Gastroesophageal sphincter (tissue), 4 donors: ENCODE measurements around the gene ARFIP2. TPM values are rescaled to one million over a fixed set of nuclear protein-coding genes. Genes with fewer than 3 reads are reported as not detected.

Source experiments
- ATAC-seq: fragments of 150-250 bp; one replicate; pipeline ENCODE4 v1.9.1; 2016; ENCODE audit warnings: mild to moderate bottlenecking, moderate library complexity
- H3K27ac ChIP-seq, 4 donors: fragments of 200-600 bp; sonication (generic) in 3 of 4; 1 replicate in 3 of 4; 2 replicates in 1 of 4; pipeline ENCODE4 v1.5.1; 2016 to 2019
- H3K27me3 ChIP-seq: fragments of 200-600 bp; sonication (generic); one replicate; pipeline ENCODE4 v1.5.1; 2019
- H3K36me3 ChIP-seq, 2 donors: fragments of 200-600 bp; sonication (generic); one replicate each; pipeline ENCODE4 v1.5.1; 2019; ENCODE audit warnings: control low read depth in 1 of 2
- H3K4me1 ChIP-seq, 3 donors: fragments of 200-600 bp; sonication (generic); 1 replicate in 2 of 3; 2 replicates in 1 of 3; pipeline ENCODE4 v1.5.1; 2016 to 2019; ENCODE audit warnings: control low read depth in 2 of 3
- H3K4me3 ChIP-seq, 2 donors: fragments of 200-600 bp; sonication (generic); one replicate each; pipeline ENCODE4 v1.5.1; 2019; ENCODE audit warnings: mild to moderate bottlenecking in 1 of 2, moderate library complexity in 1 of 2
- H3K9me3 ChIP-seq, 3 donors: fragments of 200-600 bp; sonication (generic); one replicate each; pipeline ENCODE4 v1.5.1; 2017 to 2019; ENCODE audit warnings: control low read depth in 2 of 3
- EP300 ChIP-seq: sonication (generic); formaldehyde crosslinking; IDR thresholded peaks from one replicate; pipeline ENCODE4 v1.6.1; 2017; ENCODE audit warnings: antibody characterized with exemption, mild to moderate bottlenecking
- POLR2A ChIP-seq, 2 donors: fragments of 450-650 bp; IDR thresholded peaks; one replicate each; pipeline ENCODE4 v1.6.1; 2017; ENCODE audit warnings: antibody characterized with exemption in 2 of 2, mild to moderate bottlenecking in 2 of 2, moderate library complexity in 1 of 2
- POLR2AphosphoS5 ChIP-seq: sonication (generic); formaldehyde crosslinking; IDR thresholded peaks from one replicate; pipeline ENCODE4 v1.6.1; 2017; ENCODE audit warnings: antibody characterized with exemption
- WGBS, 2 donors: methylation state at CpG; one replicate each; pipeline ENCODE4 v1.1.5; 2018; ENCODE audit warnings: low coverage in 1 of 2; 5-methylcytosine and 5-hydroxymethylcytosine counted together
- total RNA-seq, 4 donors: library from RNA; depleted of rRNA; stranded (reverse); fragments of >200 nt; gene quantifications; one replicate each; pipeline ENCODE4 v1.1.0, GENCODE V29; 2016
- TF ChIP-seq, protein P1 (sequence below), 4 experiments: fragments of 200-600 bp in 2 of 4; fragments of 450-650 bp in 2 of 4; sonication (generic) in 1 of 4; IDR thresholded peaks; one replicate each; pipeline ENCODE4 v1.5.1; 2017 to 2019; ENCODE audit warnings: antibody characterized with exemption in 4 of 4, mild to moderate bottlenecking in 2 of 4, moderate library complexity in 2 of 4

Gene ARFIP2
- total RNA-seq, 4 donors from 2014 or later: 35.7 to 55.1 (median 51.2) TPM

DNA sequence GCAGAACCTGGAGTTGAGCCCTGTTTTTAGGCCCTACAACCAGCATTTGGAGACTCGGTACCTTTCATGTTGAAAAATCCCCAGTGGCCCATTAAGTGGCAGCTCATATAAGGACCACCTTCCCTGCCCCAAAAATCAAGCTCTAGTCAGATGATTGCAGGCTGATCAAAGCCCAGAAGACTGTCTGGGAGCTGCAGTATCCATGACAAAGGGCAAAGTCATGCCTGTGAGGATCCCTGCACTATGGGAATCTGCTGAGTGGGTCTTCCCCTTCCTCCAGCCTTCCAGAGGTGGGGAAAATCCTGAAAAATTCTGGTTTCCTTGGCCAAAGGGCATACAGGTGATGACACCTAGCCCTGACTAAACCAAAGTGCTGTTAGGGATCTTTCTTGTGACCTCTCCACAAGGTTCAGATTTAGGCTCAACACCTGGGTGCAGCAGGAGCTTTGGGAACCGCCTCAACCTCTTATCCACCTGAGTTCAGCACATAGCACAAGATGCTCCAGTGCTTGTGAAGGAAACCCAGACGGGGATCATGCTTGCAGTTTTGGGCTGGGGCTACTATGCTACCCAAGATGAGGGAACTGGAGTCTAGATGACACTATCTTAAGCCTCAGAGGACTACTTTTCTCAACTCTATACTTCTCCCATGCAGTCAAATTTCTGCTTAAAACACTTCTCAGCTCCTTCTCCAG, 6.2 kb downstream of the ARFIP2 start:
- H3K4me3 ChIP-seq: no peak overlapping the region
- 47 to 83% methylated on average over 1 to 2 of the region's 3 CpGs for WGBS, 2 donors

DNA sequence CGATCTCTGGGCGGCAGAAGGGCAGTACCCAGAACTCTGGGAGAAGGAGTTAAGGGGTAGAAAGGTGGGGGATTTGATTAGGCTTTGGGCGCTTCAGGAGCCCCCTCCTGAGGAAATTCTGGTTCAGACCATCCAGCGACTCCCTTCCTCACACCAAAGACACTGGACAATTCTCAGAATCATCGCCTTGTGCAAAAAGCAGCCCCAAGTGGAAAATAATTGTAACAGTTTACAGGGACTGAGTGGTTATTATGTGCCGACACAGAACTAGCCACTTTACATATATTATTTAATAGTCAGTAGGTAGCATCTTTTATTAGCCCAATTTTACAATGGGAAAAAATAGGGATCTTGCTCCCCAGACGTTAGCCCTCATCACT, 6.7 kb downstream of the ARFIP2 start:
- ATAC-seq: no peak
- H3K9me3 ChIP-seq: no peaks in the 10 kb centered on the region
- H3K27ac ChIP-seq: peak overlapping the region; percentile 79 to 98 (median 95)
- H3K27me3 ChIP-seq: no peaks in the 10 kb centered on the region
- peaks cover 0 to 64% (median 15%) of the 10 kb centered on the region in 3 donors for H3K4me1 ChIP-seq
- peaks cover 0 to 33% of the 10 kb centered on the region in 2 donors for H3K36me3 ChIP-seq
- TF ChIP-seq, protein P1, sequence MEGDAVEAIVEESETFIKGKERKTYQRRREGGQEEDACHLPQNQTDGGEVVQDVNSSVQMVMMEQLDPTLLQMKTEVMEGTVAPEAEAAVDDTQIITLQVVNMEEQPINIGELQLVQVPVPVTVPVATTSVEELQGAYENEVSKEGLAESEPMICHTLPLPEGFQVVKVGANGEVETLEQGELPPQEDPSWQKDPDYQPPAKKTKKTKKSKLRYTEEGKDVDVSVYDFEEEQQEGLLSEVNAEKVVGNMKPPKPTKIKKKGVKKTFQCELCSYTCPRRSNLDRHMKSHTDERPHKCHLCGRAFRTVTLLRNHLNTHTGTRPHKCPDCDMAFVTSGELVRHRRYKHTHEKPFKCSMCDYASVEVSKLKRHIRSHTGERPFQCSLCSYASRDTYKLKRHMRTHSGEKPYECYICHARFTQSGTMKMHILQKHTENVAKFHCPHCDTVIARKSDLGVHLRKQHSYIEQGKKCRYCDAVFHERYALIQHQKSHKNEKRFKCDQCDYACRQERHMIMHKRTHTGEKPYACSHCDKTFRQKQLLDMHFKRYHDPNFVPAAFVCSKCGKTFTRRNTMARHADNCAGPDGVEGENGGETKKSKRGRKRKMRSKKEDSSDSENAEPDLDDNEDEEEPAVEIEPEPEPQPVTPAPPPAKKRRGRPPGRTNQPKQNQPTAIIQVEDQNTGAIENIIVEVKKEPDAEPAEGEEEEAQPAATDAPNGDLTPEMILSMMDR (IDR thresholded peaks at IDR 0.05): no peak
- TF ChIP-seq EP300 (no peak), POLR2AphosphoS5 (no peak), POLR2A (IDR thresholded peaks at IDR 0.05) (no peak)
- peak overlapping the region; percentile 69 to 82 for H3K4me3 ChIP-seq
- 0 to 9% methylated on average over 1 to 3 of the region's 7 CpGs for WGBS, 2 donors

More for the DNA sequence above, 6.2 kb downstream of the ARFIP2 start:
- no peaks in the 10 kb centered on the region for H3K9me3 ChIP-seq
- H3K27ac ChIP-seq: peak overlapping the region; percentile 79 to 98 (median 95)
- no peak for ATAC-seq
- H3K27me3 ChIP-seq: no peaks in the 10 kb centered on the region
- H3K36me3 ChIP-seq: peaks cover 0 to 38% of the 10 kb centered on the region in 2 donors
- peaks cover 0 to 64% (median 14%) of the 10 kb centered on the region in 3 donors for H3K4me1 ChIP-seq
- no peak for TF ChIP-seq EP300
- no peak for TF ChIP-seq POLR2A (IDR thresholded peaks at IDR 0.05)
- TF ChIP-seq, protein P1 (IDR thresholded peaks at IDR 0.05): no peak
- no peak for TF ChIP-seq POLR2AphosphoS5

DNA sequence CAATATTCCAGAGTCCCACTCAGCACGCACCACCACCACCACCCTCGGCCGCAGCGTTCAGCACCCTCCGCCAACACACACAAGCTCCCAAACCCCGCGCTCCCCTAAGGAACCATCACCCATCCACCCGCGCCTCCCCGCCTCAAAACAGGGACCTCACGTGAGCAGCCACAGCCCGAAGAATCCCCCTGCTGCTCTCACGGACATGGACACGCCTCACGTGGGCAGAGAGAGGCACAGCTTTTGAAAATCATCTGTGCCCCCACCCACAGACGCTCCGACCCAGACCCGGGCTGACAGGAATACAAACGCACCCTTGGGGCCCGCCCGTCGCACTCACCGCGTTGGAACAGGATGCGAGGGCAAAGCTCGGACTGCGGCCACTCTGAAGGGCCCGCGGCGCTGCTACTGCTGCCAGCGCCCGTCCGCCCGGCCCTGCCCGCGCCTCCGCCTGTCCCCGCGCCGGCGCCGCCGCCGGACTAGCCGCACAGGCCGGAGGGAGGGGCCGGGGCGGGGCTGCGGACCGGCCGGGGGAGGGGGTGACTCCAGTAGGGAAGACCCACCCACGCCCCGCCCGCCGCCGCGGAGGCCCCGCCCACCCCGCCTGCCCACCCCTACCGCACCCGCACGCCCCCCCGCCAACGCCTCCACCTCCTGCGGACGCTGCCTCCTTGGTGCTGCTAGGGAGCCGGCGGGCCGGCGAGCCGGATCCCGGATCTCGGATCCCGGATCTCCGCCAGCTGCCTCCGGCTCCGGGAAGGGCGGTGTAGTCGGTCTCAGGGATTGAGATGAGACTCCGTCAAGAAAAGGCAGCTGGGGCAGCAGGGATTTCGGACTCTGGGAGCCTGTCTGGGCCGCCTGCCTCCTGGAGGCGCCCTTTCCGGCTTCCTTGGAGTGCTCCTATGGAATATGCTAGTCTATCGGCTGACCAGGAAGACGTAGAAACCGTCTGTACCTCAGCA, 7.4 kb downstream of the ARFIP2 start, which contains the start of gene TRIM3:
Gene TRIM3, minus strand, starts transcription at position 491 of the 962 bp plus-strand sequence. CDS start 8,246 bp downstream, outside the sequence.
- H3K27me3 ChIP-seq: no peaks in the 10 kb centered on the region
- TF ChIP-seq, protein P1 (IDR thresholded peaks at IDR 0.05): peak in 2 of 4 experiments; percentile 11 to 51
- TF ChIP-seq EP300 (no peak), POLR2A (IDR thresholded peaks at IDR 0.05) (peak; percentile 80 to 83), POLR2AphosphoS5 (peak; percentile 58)
- peak; percentile 90 for ATAC-seq
- H3K9me3 ChIP-seq: no peaks in the 10 kb centered on the region
- H3K4me3 ChIP-seq: peak within 1 kb of the TSS; percentile 69 to 82
- 0% methylated on average over 1 to 3 of the region's 87 CpGs for WGBS, 2 donors
- peaks cover 0 to 64% (median 18%) of the 10 kb centered on the region in 3 donors for H3K4me1 ChIP-seq
- H3K27ac ChIP-seq: peak within 1 kb of the TSS; percentile 79 to 98 (median 95)
- peaks cover 0 to 27% of the 10 kb centered on the region in 2 donors for H3K36me3 ChIP-seq

DNA sequence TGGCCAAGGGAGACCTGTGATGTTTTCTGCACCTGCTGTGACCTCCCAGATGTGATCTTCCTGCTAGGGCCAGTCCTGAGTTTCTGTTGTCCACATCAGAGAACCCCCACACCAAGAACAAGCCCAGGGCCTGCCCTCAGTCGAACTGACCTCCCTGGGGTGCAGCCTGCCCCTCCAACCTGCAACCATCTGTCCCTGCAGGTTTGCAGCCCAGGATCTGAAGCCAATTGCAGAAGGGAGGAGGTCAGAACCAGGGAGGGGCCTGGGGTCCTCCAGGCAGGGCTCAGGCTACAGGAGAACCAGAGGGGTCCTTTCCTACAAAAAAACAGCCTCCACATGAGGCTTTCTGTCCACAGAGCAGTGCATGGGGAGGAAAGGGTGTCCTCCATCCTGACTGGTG, 8.2 kb downstream of the ARFIP2 start:
- no CpG with 5 or more reads among the region's 1 CpG for WGBS, 2 donors
- Histone ChIP-seq H3K27me3 (no peaks in the 10 kb centered on the region), H3K4me1 (peaks cover 0 to 66% (median 18%) of the 10 kb centered on the region in 3 donors), H3K4me3 (peak overlapping the region; percentile 69 to 82), H3K27ac (peak overlapping the region in 3 of 4 donors; percentile 93 to 98 (median 97)), H3K9me3 (no peaks in the 10 kb centered on the region), H3K36me3 (peaks cover 0 to 19% of the 10 kb centered on the region in 2 donors)
- no peak for ATAC-seq
- no peak for TF ChIP-seq EP300
- TF ChIP-seq, protein P1 (IDR thresholded peaks at IDR 0.05): no peak
- no peak for TF ChIP-seq POLR2AphosphoS5
- no peak for TF ChIP-seq POLR2A (IDR thresholded peaks at IDR 0.05)
